PC-9 (cell line): ENCODE measurements around the gene LRRC31. TPM values are rescaled to one million over a fixed set of nuclear protein-coding genes. Genes with fewer than 3 reads are reported as not detected.

ENCODE experiments used
- BruUV-seq: library from RNA; stranded (reverse); fragments of 400-500 nt; replicated peaks from 2 replicates; lab custom pipeline; 2021; lab: Mats Ljungman, UMichigan
- CTCF ChIA-PET: fragments of 300-600 bp; sonication (Branson Sonifier 250); formaldehyde crosslinking; loops from one replicate; lab custom pipeline; 2022; ENCODE audit warnings: antibody characterized with exemption; lab: Charles Lee
- POLR2A ChIA-PET: fragments of 300-600 bp; sonication (Branson Sonifier 250); formaldehyde crosslinking; loops from one replicate; lab custom pipeline; 2022; ENCODE audit warnings: antibody characterized with exemption; ENCODE audit not compliant: unreplicated experiment; lab: Charles Lee
- DNase-seq, 2 experiments: peaks; one replicate each; pipeline versions ENCODE4 v3.0.0 to v3.0.0-alpha.2; 2015 to 2022; ENCODE audit warnings: mixed read lengths in 1 of 2
- H2AFZ ChIP-seq: fragments of 200-600 bp; sonication (generic); 2 replicates; pipeline ENCODE4 v1.8.1; 2017; ENCODE audit warnings: antibody characterized with exemption
- H3F3A ChIP-seq: fragments of 200-600 bp; sonication (generic); 2 replicates; pipeline ENCODE4 v1.8.1; 2017; ENCODE audit warnings: antibody characterized with exemption, mild to moderate bottlenecking, low read depth; ENCODE audit not compliant: insufficient read depth
- H3K27ac ChIP-seq: fragments of 200-600 bp; sonication (generic); 2 replicates; pipeline ENCODE4 v1.6.1; 2016; ENCODE audit warnings: mixed run types
- H3K27me3 ChIP-seq: fragments of 200-600 bp; sonication (generic); 2 replicates; pipeline ENCODE4 v1.6.1; 2016; ENCODE audit warnings: low read depth, mixed run types; ENCODE audit not compliant: insufficient read depth
- H3K36me3 ChIP-seq: fragments of 200-600 bp; sonication (generic); 2 replicates; pipeline ENCODE4 v1.6.1; 2016; ENCODE audit warnings: low read depth, mixed run types
- H3K4me1 ChIP-seq: fragments of 200-600 bp; sonication (generic); replicated peaks from 2 replicates; pipeline ENCODE4 v1.6.1; 2016; ENCODE audit warnings: mixed run types; ENCODE audit not compliant: insufficient read depth
- H3K4me2 ChIP-seq: fragments of 200-600 bp; sonication (generic); 2 replicates; pipeline ENCODE4 v1.6.1; 2017; ENCODE audit warnings: mixed run types
- H3K4me3 ChIP-seq: fragments of 200-600 bp; sonication (generic); 2 replicates; pipeline ENCODE4 v1.6.1; 2016; ENCODE audit warnings: mixed run types
- H3K79me2 ChIP-seq: fragments of 200-600 bp; sonication (generic); 2 replicates; pipeline ENCODE4 v1.6.1; 2017; ENCODE audit warnings: low read depth, mixed run types
- H3K9me2 ChIP-seq: fragments of 200-600 bp; sonication (generic); 2 replicates; pipeline ENCODE4 v1.8.1; 2017; ENCODE audit warnings: mild to moderate bottlenecking; ENCODE audit not compliant: insufficient read depth
- H3K9me3 ChIP-seq: fragments of 200-600 bp; sonication (generic); 2 replicates; pipeline ENCODE4 v1.8.1; 2016; ENCODE audit warnings: low read depth; ENCODE audit not compliant: insufficient read depth
- H4K20me1 ChIP-seq: fragments of 200-600 bp; sonication (generic); 2 replicates; pipeline ENCODE4 v1.8.1; 2017; ENCODE audit not compliant: insufficient read depth
- CTCF ChIP-seq: fragments of 200-600 bp; sonication (generic); conservative IDR thresholded peaks from 2 replicates; pipeline ENCODE4 v1.6.1; 2017; ENCODE audit warnings: mixed run types, antibody characterized with exemption, mild to moderate bottlenecking, moderate library complexity
- EZH2 ChIP-seq: fragments of 200-600 bp; sonication (generic); IDR thresholded peaks from 2 replicates; pipeline ENCODE4 v1.8.0; 2017; ENCODE audit warnings: antibody characterized with exemption, low read depth
- intact Hi-C: fragments of 100-400 bp; cut with micrococcal nuclease; formaldehyde crosslinking; loops from one replicate; pipeline ENCODE4 v1.10.0; 2022; ENCODE audit not compliant: unreplicated experiment
- total RNA-seq: library from RNA; stranded (reverse); gene quantifications from 2 replicates; pipeline ENCODE4 v1.2.3, GENCODE V29; 2021

The LRRC31 gene
- total RNA-seq, 1 experiment from 2014 or later: not detected

GRCh38 chr3:169911272-169911671 lies 41.5 kb upstream of the LRRC31 start, which contains the start of gene SAMD7:
TSS of gene SAMD7 (plus strand) at chr3:169911572. CDS start at chr3:169919499, 7,927 bp downstream.
- TF ChIP-seq EZH2 (no peak), CTCF (no peak)
- no peaks in the 10 kb centered on the region for H4K20me1 ChIP-seq
- ChIA-PET POLR2A (no interaction called here), CTCF (no interaction called here)
- H3F3A ChIP-seq: no peaks in the 10 kb centered on the region
- DNase-seq: no peak
- H3K79me2 ChIP-seq: no peaks in the 10 kb centered on the region
- H3K9me2 ChIP-seq: no peaks in the 10 kb centered on the region; the same call in 1 of the 2 replicates
- H3K4me1 ChIP-seq: no peaks in the 10 kb centered on the region
- H3K36me3 ChIP-seq: no peaks in the 10 kb centered on the region
- no peak within 1 kb of the TSS for H3K4me3 ChIP-seq
- H3K27me3 ChIP-seq: no peaks in the 10 kb centered on the region
- H3K9me3 ChIP-seq: 0 out of 2 replicates have a peak, but pooled peaks cover 5% of the 10 kb centered on the region
- intact Hi-C loops: no loop called here
- no peak within 1 kb of the TSS for H3K4me2 ChIP-seq
- H2AFZ ChIP-seq: no peak within 1 kb of the TSS; the same call in 1 of the 2 replicates
- no peak within 1 kb of the TSS for H3K27ac ChIP-seq
- no TSS peak for BruUV-seq

GRCh38 chr3:169907944-169908343 lies 38.2 kb upstream of the LRRC31 start:
- Histone ChIP-seq H3K27ac (no peak overlapping the region), H3F3A (no peaks in the 10 kb centered on the region), H3K4me3 (no peak overlapping the region), H3K79me2 (no peaks in the 10 kb centered on the region), H4K20me1 (no peaks in the 10 kb centered on the region), H3K4me2 (no peak overlapping the region), H3K9me3 (no peaks in the 10 kb centered on the region), H3K27me3 (no peaks in the 10 kb centered on the region), H3K36me3 (no peaks in the 10 kb centered on the region), H2AFZ (no peak overlapping the region), H3K4me1 (no peaks in the 10 kb centered on the region), H3K9me2 (no peaks in the 10 kb centered on the region)
- no TSS peak for BruUV-seq
- CTCF ChIA-PET: no interaction called here
- POLR2A ChIA-PET: interaction anchor here (0.7 kb wide), 1 partner anchor 1661 kb away, joined by 3 read pairs; no protein-coding TSS in a partner anchor
- no peak for DNase-seq
- TF ChIP-seq EZH2: no peak
- no peak for TF ChIP-seq CTCF
- intact Hi-C loops: no loop called here

GRCh38 chr3:169907476-169907875 lies 37.7 kb upstream of the LRRC31 start:
- CTCF ChIA-PET: no interaction called here
- Histone ChIP-seq H3K4me3 (no peak overlapping the region), H3K9me2 (no peaks in the 10 kb centered on the region), H3F3A (no peaks in the 10 kb centered on the region), H3K4me1 (no peaks in the 10 kb centered on the region), H3K27me3 (no peaks in the 10 kb centered on the region), H2AFZ (no peak overlapping the region), H3K79me2 (no peaks in the 10 kb centered on the region), H3K27ac (no peak overlapping the region), H3K36me3 (no peaks in the 10 kb centered on the region), H3K4me2 (no peak overlapping the region), H4K20me1 (no peaks in the 10 kb centered on the region), H3K9me3 (no peaks in the 10 kb centered on the region)
- intact Hi-C loops: no loop called here
- TF ChIP-seq EZH2 (no peak), CTCF (no peak)
- BruUV-seq: no TSS peak
- DNase-seq: no peak
- POLR2A ChIA-PET: no interaction called here
